ENCODE measurements around the gene SYPL2.

DNA sequence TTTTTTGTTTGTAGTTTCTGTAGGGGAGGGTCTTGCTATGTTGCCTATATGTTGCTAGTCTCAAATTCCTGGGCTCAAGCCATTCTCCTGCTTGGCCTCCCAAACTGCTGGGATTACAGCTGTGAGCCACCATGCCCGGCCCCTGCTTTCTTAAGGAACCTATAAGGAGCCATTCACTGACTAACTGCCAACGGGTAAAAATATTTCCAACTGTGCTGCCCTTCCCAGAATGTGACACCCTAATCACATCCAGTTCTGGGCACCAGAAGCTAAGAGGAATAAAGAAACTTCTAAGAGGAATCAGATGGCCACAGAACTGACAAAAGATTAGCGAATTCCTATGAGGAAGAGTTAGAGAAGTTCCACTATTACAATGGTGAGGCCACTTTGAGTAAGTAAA, 6.4 kb downstream of the SYPL2 start:
- no peak for TF ChIP-seq POLR2A (IDR thresholded peaks at IDR 0.05)
- TF ChIP-seq, protein P1, sequence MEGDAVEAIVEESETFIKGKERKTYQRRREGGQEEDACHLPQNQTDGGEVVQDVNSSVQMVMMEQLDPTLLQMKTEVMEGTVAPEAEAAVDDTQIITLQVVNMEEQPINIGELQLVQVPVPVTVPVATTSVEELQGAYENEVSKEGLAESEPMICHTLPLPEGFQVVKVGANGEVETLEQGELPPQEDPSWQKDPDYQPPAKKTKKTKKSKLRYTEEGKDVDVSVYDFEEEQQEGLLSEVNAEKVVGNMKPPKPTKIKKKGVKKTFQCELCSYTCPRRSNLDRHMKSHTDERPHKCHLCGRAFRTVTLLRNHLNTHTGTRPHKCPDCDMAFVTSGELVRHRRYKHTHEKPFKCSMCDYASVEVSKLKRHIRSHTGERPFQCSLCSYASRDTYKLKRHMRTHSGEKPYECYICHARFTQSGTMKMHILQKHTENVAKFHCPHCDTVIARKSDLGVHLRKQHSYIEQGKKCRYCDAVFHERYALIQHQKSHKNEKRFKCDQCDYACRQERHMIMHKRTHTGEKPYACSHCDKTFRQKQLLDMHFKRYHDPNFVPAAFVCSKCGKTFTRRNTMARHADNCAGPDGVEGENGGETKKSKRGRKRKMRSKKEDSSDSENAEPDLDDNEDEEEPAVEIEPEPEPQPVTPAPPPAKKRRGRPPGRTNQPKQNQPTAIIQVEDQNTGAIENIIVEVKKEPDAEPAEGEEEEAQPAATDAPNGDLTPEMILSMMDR (IDR thresholded peaks at IDR 0.05), result no peak

All from heart left ventricle (tissue), 13 donors.